HepG2 (cell line): ENCODE data around the gene HOXD8. TPM values are rescaled to one million over a fixed set of nuclear protein-coding genes. Genes with fewer than 3 reads are reported as not detected.

ENCODE experiments used
- CAMTA2 ChIP-seq: sonication (generic); formaldehyde crosslinking; IDR thresholded peaks from 2 replicates; pipeline ENCODE4 v1.4.0; 2020; ENCODE audit warnings: mild to moderate bottlenecking, missing genetic modification reagents, borderline replicate concordance
- FUBP1 ChIP-seq: sonication (generic); formaldehyde crosslinking; IDR thresholded peaks from 2 replicates; pipeline ENCODE4 v1.5.1; 2020; ENCODE audit warnings: missing genetic modification reagents, mild to moderate bottlenecking, borderline replicate concordance
- GTF3A ChIP-seq: sonication (generic); formaldehyde crosslinking; conservative IDR thresholded peaks from 2 replicates; pipeline ENCODE4 v1.4.0; 2020; ENCODE audit warnings: mild to moderate bottlenecking, missing genetic modification reagents
- IRF2 ChIP-seq: IDR thresholded peaks from 2 replicates; pipeline ENCODE4 v1.6.1; 2018; ENCODE audit warnings: missing genetic modification reagents, missing compliant biosample characterization
- KDM2A ChIP-seq: sonication (generic); formaldehyde crosslinking; IDR thresholded peaks from 2 replicates; pipeline ENCODE4 v1.4.0; 2020; ENCODE audit warnings: low read depth, missing genetic modification reagents, borderline replicate concordance
- MEIS2 ChIP-seq: sonication (generic); formaldehyde crosslinking; IDR thresholded peaks from 2 replicates; pipeline ENCODE4 v1.9.0; 2021; ENCODE audit warnings: mild to moderate bottlenecking, missing genetic modification reagents
- MXI1 ChIP-seq: IDR thresholded peaks from 3 replicates; pipeline ENCODE4 v1.6.1; 2012; ENCODE audit warnings: low read depth, low read length, inconsistent platforms, borderline replicate concordance
- PITX1 ChIP-seq: sonication (generic); formaldehyde crosslinking; IDR thresholded peaks from 2 replicates; pipeline ENCODE4 v1.5.1; 2020; ENCODE audit warnings: mild to moderate bottlenecking, missing genetic modification reagents
- SMYD3 ChIP-seq: sonication (generic); formaldehyde crosslinking; IDR thresholded peaks from 2 replicates; pipeline ENCODE4 v1.8.1; 2023; ENCODE audit warnings: mild to moderate bottlenecking, missing genetic modification reagents
- SP140L ChIP-seq: sonication (generic); formaldehyde crosslinking; IDR thresholded peaks from 2 replicates; pipeline ENCODE4 v1.4.0; 2020; ENCODE audit warnings: missing genetic modification reagents, borderline replicate concordance
- TP53 ChIP-seq: sonication (generic); formaldehyde crosslinking; conservative IDR thresholded peaks from 2 replicates; pipeline ENCODE4 v1.4.0; 2020; ENCODE audit warnings: missing genetic modification reagents
- ZFP37 ChIP-seq: sonication (generic); formaldehyde crosslinking; IDR thresholded peaks from 2 replicates; pipeline ENCODE4 v1.4.0; 2020; ENCODE audit warnings: missing genetic modification reagents, borderline replicate concordance
- ZNF530 ChIP-seq: sonication (generic); formaldehyde crosslinking; IDR thresholded peaks from 2 replicates; pipeline ENCODE4 v1.5.0; 2020; ENCODE audit warnings: low read depth, mild to moderate bottlenecking, missing genetic modification reagents
- ZNF574 ChIP-seq: sonication (generic); formaldehyde crosslinking; IDR thresholded peaks from 2 replicates; pipeline ENCODE4 v1.4.0; 2020; ENCODE audit warnings: missing genetic modification reagents
- ZNF782 ChIP-seq: sonication (generic); formaldehyde crosslinking; IDR thresholded peaks from 2 replicates; pipeline ENCODE4 v1.4.0; 2020; ENCODE audit warnings: missing genetic modification reagents, mild to moderate bottlenecking, borderline replicate concordance
- polyA plus RNA-seq, 8 experiments: library from polyadenylated mRNA; depleted of rRNA in 3 of 8; stranded (reverse) in 7 of 8; unstranded in 1 of 8; fragments of >200 nt; fragmentation: Illumina TruSeq in 4 of 8; extraction: Trizol in 4 of 8; gene quantifications; 2 replicates each; pipeline versions ENCODE4 v1.2.1 to v1.2.3, GENCODE V29; 2011 to 2016; ENCODE audit warnings: low read depth in 4 of 8, missing spikeins in 1 of 8, mixed read lengths in 1 of 8; ENCODE audit not compliant: insufficient read depth in 1 of 8
- total RNA-seq, 5 experiments: library from RNA; depleted of rRNA; stranded (reverse); fragments of >200 nt; fragmentation: Illumina TruSeq; extraction: Trizol; gene quantifications; 2 replicates each; pipeline ENCODE4 v1.2.3, GENCODE V29; 2016; ENCODE audit warnings: low read depth in 1 of 5
- TF ChIP-seq, protein P1 (sequence below): sonication (generic); formaldehyde crosslinking; IDR thresholded peaks from 2 replicates; pipeline ENCODE4 v1.4.0; 2020; ENCODE audit warnings: missing genetic modification reagents, borderline replicate concordance
- TF ChIP-seq, protein P2 (sequence below): IDR thresholded peaks from 2 replicates; pipeline ENCODE4 v1.6.1; 2018; ENCODE audit warnings: missing genetic modification reagents, mild to moderate bottlenecking, missing compliant biosample characterization
- TF ChIP-seq, protein P3 (sequence below): sonication (generic); formaldehyde crosslinking; IDR thresholded peaks from 2 replicates; pipeline ENCODE4 v1.4.0; 2020; ENCODE audit warnings: missing genetic modification reagents

HOXD8 gene
- total and polyA plus RNA-seq, 2 of the 13 experiments (the other 11 are each of a cell fraction or from before 2014, with no cell fraction given): not detected

DNA sequence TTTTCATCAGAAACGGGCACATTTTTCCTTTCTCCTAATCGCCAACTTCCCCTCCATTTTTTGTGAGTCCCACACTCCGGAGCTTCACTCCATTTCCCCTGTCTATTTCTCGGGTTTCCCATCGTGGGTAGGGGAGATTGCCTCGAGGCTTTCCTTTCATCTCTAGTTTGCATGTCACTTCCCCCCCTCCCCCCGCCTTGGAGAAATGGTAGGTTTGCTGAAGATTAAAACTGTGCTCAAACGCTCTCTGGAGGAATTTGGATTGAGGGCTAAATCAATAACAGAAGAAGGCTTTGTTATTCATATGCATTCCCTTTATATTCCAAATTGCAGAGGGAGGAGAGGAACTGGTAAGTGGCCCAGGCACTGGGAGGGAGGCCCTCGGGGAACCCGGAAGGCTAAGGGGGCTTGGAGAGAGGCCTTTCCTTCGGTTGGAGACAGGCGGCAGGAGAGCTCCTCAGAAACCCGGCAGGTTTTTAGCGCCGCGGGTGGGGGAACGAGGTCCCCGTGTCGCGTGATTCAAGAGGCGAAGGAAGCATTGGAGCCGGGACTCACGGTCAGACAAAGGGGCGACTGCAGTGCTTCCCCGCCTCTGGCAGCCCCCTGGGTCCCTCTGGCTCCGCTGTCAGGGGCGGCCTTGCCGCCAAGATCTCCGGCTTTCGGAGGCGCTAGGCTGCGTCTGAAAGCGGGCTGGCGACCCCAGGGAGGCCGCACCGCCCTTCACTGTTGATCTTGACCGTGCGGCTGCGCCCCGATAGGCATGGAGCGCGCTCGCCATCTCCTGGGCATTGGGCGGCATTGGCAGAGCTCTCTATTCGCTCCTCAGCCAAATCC, 32.3 kb upstream of the HOXD8 start (continued):
- TF ChIP-seq ZNF574 (CRISPR knock-in tag) (peak; percentile 58), IRF2 (no peak), KDM2A (peak; percentile 91; the same call in 1 of the 2 replicates), GTF3A (no peak), MXI1 (0 out of 3 replicates have a peak, but pooled peaks have one; percentile 30), TP53 (CRISPR knock-in tag) (no peak), ZNF782 (CRISPR knock-in tag) (no peak), SP140L (CRISPR knock-in tag) (no peak), ZNF530 (no peak), MEIS2 (CRISPR knock-in tag) (no peak), PITX1 (CRISPR knock-in tag) (no peak), ZFP37 (no peak), CAMTA2 (CRISPR knock-in tag) (no peak), FUBP1 (CRISPR knock-in tag) (peak; percentile 49; the same call in 1 of the 2 replicates), SMYD3 (CRISPR knock-in tag) (no peak)
- TF ChIP-seq, protein P1, sequence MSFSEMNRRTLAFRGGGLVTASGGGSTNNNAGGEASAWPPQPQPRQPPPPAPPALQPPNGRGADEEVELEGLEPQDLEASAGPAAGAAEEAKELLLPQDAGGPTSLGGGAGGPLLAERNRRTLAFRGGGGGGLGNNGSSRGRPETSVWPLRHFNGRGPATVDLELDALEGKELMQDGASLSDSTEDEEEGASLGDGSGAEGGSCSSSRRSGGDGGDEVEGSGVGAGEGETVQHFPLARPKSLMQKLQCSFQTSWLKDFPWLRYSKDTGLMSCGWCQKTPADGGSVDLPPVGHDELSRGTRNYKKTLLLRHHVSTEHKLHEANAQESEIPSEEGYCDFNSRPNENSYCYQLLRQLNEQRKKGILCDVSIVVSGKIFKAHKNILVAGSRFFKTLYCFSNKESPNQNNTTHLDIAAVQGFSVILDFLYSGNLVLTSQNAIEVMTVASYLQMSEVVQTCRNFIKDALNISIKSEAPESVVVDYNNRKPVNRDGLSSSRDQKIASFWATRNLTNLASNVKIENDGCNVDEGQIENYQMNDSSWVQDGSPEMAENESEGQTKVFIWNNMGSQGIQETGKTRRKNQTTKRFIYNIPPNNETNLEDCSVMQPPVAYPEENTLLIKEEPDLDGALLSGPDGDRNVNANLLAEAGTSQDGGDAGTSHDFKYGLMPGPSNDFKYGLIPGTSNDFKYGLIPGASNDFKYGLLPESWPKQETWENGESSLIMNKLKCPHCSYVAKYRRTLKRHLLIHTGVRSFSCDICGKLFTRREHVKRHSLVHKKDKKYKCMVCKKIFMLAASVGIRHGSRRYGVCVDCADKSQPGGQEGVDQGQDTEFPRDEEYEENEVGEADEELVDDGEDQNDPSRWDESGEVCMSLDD: no peak
- TF ChIP-seq, protein P2, sequence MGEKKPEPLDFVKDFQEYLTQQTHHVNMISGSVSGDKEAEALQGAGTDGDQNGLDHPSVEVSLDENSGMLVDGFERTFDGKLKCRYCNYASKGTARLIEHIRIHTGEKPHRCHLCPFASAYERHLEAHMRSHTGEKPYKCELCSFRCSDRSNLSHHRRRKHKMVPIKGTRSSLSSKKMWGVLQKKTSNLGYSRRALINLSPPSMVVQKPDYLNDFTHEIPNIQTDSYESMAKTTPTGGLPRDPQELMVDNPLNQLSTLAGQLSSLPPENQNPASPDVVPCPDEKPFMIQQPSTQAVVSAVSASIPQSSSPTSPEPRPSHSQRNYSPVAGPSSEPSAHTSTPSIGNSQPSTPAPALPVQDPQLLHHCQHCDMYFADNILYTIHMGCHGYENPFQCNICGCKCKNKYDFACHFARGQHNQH (CRISPR knock-in tag): no peak
- TF ChIP-seq, protein P3, sequence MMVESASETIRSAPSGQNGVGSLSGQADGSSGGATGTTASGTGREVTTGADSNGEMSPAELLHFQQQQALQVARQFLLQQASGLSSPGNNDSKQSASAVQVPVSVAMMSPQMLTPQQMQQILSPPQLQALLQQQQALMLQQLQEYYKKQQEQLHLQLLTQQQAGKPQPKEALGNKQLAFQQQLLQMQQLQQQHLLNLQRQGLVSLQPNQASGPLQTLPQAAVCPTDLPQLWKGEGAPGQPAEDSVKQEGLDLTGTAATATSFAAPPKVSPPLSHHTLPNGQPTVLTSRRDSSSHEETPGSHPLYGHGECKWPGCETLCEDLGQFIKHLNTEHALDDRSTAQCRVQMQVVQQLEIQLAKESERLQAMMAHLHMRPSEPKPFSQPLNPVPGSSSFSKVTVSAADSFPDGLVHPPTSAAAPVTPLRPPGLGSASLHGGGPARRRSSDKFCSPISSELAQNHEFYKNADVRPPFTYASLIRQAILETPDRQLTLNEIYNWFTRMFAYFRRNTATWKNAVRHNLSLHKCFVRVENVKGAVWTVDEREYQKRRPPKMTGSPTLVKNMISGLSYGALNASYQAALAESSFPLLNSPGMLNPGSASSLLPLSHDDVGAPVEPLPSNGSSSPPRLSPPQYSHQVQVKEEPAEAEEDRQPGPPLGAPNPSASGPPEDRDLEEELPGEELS (CRISPR knock-in tag): no peak
